ENCODE data around the gene TMCC3. TPM values are rescaled to one million over a fixed set of nuclear protein-coding genes. Genes with fewer than 3 reads are reported as not detected.

Gene TMCC3
- total RNA-seq, 1 donor from 2014 or later = 24.2 TPM

DNA sequence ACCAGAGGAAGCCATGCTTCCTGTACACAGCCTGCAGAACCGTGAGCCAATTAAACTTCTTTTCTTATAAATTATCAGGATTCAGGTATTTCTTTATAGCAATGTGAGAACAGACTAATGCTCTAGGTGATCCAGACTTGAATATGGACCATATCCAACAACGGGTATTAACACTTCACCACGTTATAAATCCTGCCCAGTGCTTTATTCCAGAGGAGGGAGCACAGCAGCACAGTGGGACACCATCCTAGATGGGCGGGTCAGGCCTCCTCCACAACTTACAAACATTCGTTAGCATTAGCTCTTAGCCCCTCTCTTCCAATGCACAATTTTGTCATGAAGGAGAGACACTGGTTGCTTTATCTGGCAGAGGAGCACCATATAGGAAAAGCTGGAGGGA lies 66.0 kb downstream of the TMCC3 start:
- H3K4me3 Mint-ChIP-seq = no peak overlapping the region
- intact Hi-C loops (cut with micrococcal nuclease) = no loop called here
- ChIA-PET CTCF (no interaction called here), POLR2A (no interaction called here)
- DNase-seq (no peak), ATAC-seq (ENCODE audit: low read depth) (no peak)
- TF ChIP-seq, protein P1, sequence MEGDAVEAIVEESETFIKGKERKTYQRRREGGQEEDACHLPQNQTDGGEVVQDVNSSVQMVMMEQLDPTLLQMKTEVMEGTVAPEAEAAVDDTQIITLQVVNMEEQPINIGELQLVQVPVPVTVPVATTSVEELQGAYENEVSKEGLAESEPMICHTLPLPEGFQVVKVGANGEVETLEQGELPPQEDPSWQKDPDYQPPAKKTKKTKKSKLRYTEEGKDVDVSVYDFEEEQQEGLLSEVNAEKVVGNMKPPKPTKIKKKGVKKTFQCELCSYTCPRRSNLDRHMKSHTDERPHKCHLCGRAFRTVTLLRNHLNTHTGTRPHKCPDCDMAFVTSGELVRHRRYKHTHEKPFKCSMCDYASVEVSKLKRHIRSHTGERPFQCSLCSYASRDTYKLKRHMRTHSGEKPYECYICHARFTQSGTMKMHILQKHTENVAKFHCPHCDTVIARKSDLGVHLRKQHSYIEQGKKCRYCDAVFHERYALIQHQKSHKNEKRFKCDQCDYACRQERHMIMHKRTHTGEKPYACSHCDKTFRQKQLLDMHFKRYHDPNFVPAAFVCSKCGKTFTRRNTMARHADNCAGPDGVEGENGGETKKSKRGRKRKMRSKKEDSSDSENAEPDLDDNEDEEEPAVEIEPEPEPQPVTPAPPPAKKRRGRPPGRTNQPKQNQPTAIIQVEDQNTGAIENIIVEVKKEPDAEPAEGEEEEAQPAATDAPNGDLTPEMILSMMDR (IDR thresholded peaks at IDR 0.05) = no peak
- no peaks in the 10 kb centered on the region for H3K9me3 Mint-ChIP-seq
- H3K4me1 Mint-ChIP-seq = peaks cover 4% of the 10 kb centered on the region
- H3K27ac Mint-ChIP-seq = no peak overlapping the region
- no peaks in the 10 kb centered on the region for H3K27me3 Mint-ChIP-seq
- H3K36me3 Mint-ChIP-seq (ENCODE audit: low read depth) = peaks cover 30% of the 10 kb centered on the region

DNA sequence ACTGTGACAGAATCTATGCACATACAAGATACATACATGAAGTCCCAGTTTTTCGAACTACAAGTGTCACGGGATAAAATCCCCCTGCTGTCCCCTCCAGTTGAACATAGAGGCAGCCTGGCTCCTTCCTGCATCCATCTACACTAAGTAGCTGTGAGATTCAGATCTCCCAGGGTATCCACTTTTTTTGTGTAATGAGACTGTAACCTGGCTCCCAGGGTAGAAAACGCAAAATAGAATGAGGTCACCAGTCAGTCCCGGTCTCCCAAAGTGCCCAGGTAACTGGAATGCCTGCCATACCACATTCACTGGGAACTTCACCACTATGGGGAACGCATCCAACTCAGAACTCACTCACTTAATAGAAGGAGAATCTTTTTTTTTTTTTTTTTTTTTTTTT lies 67.8 kb downstream of the TMCC3 start:
- peaks cover 4% of the 10 kb centered on the region for H3K4me1 Mint-ChIP-seq
- ChIA-PET CTCF (no interaction called here), POLR2A (no interaction called here)
- DNase-seq (no peak), ATAC-seq (ENCODE audit: low read depth) (no peak)
- no peak overlapping the region for H3K4me3 Mint-ChIP-seq
- peaks cover 29% of the 10 kb centered on the region for H3K36me3 Mint-ChIP-seq (ENCODE audit: low read depth)
- intact Hi-C loops (cut with micrococcal nuclease) = no loop called here
- no peaks in the 10 kb centered on the region for H3K27me3 Mint-ChIP-seq
- H3K27ac Mint-ChIP-seq = no peak overlapping the region
- TF ChIP-seq, protein P1 (IDR thresholded peaks at IDR 0.05) = no peak
- no peaks in the 10 kb centered on the region for H3K9me3 Mint-ChIP-seq

DNA sequence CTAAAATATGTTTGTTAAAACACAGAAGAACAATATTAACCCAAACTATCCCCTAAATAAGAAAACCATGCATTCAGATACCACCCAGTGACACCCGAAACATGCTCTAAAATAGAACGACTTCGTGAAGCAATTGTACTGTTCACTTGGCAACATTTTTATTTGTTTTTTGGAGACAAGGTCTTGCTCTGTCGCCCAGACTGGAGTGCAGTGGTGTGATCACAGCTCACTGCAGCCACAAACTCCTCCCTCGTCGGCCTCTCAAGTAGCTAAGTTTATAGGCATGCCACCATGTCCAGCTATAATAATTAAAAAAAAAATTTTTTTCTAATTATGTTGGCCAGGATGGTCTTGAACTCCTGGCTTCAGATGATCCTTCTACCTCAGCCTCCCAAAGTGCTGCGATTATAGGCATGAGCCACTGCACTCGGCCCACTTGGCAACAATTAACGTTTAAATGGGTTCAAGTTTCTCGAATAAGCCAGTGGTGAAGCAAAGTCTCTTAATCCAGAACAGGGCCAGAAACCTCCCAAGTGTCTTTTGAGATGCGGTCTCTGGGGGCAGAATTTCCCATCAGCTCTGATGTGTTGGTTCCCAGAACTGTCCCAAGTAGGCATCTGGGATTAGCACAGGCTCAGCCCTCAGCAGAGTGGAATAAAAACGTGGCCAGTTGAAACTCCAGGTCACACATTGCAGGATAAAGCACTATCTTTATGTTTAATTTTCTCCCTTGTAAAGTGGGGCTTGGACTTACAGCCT lies 74.5 kb downstream of the TMCC3 start:
- TF ChIP-seq, protein P1 (IDR thresholded peaks at IDR 0.05) = no peak
- DNase-seq (no peak), ATAC-seq (ENCODE audit: low read depth) (no peak)
- intact Hi-C loops (cut with micrococcal nuclease) = no loop called here
- POLR2A ChIA-PET = no interaction called here
- CTCF ChIA-PET = no interaction called here
- Mint-ChIP-seq H3K4me3 (no peak overlapping the region), H3K27ac (no peak overlapping the region), H3K9me3 (no peaks in the 10 kb centered on the region), H3K27me3 (no peaks in the 10 kb centered on the region), H3K36me3 (ENCODE audit: low read depth) (peaks cover 57% of the 10 kb centered on the region), H3K4me1 (no peaks in the 10 kb centered on the region)

DNA sequence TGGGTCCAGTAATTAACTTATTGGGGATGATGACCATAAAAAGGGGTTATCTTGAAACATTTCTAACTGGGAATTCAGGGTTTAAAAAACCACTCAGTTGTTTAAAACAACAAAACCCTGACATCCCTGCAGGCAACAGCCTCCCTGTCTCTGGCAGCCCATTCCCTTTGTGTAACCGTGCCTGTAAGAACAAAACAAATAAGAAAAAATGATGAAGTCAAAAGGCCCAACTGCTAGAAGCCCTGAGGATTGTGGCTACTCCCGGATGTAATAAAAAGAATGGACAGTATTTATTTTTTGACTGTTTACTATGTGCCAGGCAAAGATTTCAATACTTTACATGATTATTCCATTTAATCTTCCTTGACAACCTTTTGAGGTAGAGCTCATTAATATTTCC lies 75.3 kb downstream of the TMCC3 start:
- intact Hi-C loops (cut with micrococcal nuclease) = no loop called here
- no peaks in the 10 kb centered on the region for H3K4me1 Mint-ChIP-seq
- ATAC-seq (ENCODE audit: low read depth) (no peak), DNase-seq (no peak)
- H3K9me3 Mint-ChIP-seq = no peaks in the 10 kb centered on the region
- POLR2A ChIA-PET = interaction anchor here (0.6 kb wide), 1 partner anchor 16 kb away, joined by 3 read pairs; no protein-coding TSS in a partner anchor
- peaks cover 62% of the 10 kb centered on the region for H3K36me3 Mint-ChIP-seq (ENCODE audit: low read depth)
- no peaks in the 10 kb centered on the region for H3K27me3 Mint-ChIP-seq
- TF ChIP-seq, protein P1 (IDR thresholded peaks at IDR 0.05) = no peak
- H3K4me3 Mint-ChIP-seq = no peak overlapping the region
- CTCF ChIA-PET = no interaction called here
- no peak overlapping the region for H3K27ac Mint-ChIP-seq

DNA sequence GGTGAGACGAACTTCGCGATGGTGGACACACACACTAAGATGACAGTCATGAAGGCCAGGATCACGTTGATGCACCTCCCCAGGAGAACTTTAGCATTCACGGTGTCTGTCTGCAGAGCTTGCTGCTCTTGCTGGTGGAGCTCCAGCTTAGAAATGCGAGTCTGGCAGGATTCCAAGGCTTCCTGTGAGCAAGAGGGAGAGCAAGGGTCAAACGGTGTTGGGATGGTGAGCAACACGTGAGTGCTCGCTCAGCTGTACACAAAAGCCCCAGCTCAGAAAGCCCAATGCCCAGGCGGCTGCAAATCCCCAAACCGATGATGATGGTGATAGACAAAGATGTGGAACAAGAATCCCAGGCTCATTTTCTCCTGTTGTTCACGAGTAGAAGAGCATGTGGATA lies 78.8 kb downstream of the TMCC3 start:
- H3K4me3 Mint-ChIP-seq = no peak overlapping the region
- intact Hi-C loops (cut with micrococcal nuclease) = no loop called here
- TF ChIP-seq, protein P1 (IDR thresholded peaks at IDR 0.05) = no peak
- ATAC-seq (ENCODE audit: low read depth) (no peak), DNase-seq (no peak)
- ChIA-PET POLR2A (no interaction called here), CTCF (no interaction called here)
- no peaks in the 10 kb centered on the region for H3K9me3 Mint-ChIP-seq
- no peak overlapping the region for H3K27ac Mint-ChIP-seq
- no peaks in the 10 kb centered on the region for H3K27me3 Mint-ChIP-seq
- peaks cover 63% of the 10 kb centered on the region for H3K36me3 Mint-ChIP-seq (ENCODE audit: low read depth)
- peaks cover 2% of the 10 kb centered on the region for H3K4me1 Mint-ChIP-seq
